ENCODE data around the gene AVEN.

Gene AVEN

DNA sequence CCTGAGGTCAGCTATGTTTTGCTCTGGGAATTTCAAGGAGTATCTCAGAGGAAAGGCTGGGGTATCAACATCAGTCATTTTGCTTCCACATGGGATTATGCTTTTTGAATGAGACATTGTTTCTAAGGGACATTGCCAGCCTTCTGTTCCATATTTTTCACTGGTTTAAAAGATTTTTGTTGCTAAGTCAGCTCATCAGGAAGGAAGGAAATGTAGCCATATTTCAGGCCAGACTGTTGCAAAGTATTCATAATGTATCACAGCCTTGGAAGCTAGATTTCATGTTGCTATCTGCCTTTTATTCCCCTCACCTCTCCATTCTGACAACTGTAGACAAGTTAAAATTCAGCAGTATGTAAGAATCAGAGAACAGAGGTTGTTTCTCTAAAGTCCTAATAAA, 131.7 kb downstream of the AVEN start:
- no peak for DNase-seq

DNA sequence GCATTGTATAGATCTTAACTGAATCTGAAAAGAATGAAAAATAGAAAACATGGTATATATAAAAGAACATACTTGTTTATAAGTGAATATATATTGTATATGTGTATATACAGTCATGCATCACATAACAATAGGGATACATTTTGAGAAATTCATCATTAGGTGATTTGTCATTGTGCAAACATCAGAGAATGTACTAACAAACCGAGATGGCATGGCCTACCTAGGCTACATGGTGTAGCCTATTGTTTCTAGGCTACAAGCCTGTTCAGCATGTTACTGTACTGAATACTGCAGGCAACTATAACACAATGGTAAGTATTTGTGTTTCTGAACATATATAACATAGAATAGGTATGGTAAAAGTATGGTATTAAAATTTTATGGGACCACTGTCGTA, 135.3 kb downstream of the AVEN start:
- no peak for DNase-seq

DNA sequence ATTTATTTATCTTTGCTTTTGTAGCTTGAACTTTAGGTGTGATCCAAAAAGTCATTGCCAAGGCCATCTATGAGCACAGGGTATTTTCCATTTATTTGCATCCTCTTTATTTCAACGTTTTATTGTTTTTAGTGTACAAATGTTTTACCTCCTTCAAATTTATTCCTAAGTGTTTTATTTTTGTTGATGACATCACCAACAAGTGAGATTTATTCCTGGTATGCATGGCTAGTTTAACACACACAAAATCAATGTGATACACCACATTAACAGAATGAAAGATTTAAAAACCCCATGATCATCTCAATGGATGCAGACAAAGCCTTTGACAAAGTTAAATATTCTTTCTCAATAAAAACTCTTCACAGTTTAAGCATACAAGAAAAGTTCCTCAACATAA, 137.0 kb downstream of the AVEN start:
- DNase-seq = no peak

DNA sequence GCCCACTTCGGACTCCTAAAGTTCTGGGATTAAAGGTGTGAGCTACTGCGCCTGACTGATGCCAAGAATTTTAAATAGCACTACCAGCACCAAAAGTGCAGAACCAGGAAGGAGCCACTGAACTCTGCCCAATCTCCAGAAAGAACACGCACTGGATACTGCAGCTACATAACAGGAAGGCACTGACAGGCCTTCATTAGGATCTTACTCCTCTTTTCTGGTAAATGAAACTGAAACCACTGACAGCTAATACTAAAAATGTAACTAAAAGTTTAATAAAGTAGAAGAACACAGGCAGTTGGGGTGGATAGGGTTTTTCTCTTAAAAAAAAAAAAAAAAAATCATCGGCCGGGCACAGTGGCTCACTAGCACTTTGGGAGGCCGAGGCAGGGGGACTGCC, 144.8 kb downstream of the AVEN start:
- DNase-seq = no peak

DNA sequence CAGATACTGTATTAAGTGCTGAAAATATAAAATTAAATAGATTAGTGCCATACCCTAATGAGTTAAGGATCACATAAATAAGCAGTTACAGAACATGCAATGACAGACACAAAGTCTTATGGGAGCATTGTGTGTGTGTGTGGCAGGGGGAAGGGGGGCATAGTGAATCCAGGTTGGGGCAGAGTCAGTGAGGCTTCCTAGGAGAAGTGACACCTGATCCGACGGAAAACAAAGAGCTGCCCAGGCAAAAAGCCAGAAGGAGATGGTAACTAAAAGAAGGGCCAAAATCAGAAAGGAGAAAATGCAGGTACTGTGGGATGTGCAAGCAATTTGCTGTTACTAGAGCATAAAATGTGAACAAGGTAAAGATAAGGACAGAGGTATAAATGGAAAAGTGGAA, 150.8 kb downstream of the AVEN start:
- no peak for DNase-seq

DNA sequence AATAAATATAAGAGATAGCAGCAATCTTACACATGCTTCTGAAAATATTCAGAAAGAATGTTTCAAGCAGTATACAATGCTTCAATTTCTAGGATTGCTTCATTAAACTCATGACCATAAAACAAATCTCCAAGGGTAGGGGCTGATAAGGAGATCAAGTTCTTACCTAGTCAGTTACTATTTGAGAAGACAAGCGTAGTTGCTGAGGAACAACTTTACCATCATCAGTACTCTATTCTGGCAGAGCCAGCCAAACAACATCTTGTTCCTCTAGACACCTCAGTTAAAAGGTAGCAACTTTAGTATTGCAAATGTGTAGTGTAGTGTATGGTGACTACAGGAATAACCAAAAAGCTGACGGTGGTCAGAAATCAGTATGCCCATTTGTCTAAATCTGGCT, 156.1 kb downstream of the AVEN start:
- DNase-seq = no peak

DNA sequence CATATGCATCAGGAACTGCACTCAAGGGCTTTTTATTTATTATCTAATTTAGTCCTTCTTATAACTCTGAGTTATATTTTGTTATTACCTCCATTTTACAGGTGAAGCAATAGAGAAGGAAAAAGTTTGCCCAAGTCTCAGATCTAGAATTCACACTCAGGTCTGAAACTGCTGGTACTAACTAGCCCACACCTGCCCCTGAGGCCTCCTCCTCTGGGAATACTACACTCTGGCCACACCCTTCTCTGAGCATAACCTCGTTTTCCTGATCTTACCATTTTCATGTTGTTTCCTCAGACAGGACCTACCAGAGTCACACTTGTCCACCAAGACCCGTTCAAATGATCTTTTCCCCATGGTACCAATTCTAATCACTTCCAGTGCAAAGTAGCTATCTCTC, 164.8 kb downstream of the AVEN start:
- no peak for DNase-seq

DNA sequence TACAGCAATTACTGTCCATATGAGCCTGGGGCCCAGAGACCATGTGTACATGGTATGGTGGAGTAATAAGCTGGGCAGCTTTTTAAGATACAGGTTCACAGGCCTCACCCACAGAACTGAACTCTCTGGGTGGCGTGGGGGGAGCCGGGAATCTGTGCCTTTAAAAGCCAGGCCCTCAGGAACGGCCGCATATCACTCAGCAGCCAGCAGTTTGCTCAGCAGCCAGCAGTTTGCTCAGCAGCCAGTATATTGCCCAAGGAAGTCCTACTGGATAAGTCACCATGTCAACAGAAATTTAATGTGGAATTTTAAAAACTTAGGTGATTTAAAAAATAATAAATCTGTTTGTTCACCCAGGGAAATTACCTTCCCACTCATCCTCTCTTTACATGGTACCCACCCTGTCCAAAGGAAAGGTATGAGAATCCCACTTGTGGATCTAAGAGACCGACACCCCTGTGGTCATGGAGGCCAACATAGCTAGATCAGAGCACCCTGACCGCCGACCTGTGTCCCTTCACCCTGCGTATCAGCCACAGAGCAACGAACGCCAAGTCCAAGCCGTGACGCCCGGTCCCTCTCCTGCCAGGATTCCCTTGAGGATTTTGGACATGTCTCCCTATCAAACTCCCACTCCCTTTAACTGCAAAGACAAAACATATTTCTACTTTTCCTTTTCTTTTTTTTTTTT, 166.4 kb downstream of the AVEN start:
- DNase-seq = no peak

DNA sequence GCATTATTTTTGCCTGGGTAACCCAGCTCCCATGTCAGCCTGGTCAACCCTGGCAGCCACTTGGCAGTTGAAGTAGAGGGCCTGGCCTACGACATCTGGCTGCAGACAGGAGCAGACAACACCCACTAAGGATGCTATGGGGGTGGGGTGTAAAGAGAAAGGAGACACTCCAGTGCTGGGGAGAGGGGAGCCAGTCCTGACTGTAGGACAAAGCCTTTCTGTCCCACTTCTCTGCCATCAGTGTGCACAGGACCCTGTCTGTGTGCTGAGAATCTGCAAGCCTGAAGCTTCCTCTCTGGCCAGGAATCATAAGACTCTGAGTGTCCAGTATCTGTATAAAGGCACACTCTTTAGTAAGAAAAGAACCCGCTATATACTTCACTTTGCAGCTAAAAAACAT, 167.0 kb downstream of the AVEN start:
- no peak for DNase-seq

DNA sequence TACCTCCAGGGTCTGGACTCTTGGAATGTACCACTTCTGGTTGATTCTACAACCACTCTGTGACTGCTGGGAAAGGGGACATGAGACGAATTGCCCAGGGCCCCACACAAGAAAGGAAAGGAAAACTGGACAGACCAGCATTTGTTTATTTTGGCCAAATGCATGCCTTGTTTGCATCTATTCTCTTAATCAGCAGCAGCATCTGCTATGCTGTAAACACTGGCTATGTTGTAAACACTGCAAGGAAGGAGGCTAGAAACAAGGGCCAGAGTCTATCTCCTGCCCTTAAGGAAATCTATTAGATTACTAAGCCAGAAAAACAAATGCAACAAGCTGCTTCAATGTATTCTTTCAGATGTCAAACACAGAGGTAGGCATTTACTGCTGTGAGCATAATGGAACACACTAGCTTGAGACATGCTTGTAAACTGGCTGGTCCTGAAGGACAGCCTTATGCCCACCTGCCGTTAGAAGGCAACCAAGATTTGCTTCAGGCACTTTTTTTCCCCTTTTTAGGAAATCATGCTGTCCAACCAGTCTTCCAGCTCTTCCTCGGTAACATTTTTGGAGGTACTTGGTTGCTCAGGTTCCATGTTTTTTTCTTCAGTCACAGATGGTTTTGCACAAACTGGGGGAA, 172.8 kb downstream of the AVEN start:
- DNase-seq = no peak

DNA sequence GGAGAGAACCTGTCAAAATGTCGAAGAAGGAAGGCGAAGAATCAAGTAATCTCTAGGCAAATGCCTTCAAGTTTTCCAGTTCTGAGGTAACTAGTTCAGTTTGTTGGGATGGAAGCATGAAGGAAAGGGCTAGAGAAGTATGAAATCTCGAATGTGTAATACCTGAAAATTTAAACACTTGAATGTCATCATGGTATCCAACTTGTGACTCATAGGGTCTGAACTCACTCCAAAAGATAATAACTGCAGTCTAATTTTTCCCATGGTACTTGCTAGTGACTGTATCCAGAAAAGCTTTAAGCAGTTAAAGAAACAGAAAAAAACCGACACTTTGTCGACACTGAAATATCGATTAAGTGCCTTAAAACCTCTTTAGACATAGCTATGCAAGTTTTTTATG, 173.6 kb downstream of the AVEN start:
- DNase-seq = no peak

DNA sequence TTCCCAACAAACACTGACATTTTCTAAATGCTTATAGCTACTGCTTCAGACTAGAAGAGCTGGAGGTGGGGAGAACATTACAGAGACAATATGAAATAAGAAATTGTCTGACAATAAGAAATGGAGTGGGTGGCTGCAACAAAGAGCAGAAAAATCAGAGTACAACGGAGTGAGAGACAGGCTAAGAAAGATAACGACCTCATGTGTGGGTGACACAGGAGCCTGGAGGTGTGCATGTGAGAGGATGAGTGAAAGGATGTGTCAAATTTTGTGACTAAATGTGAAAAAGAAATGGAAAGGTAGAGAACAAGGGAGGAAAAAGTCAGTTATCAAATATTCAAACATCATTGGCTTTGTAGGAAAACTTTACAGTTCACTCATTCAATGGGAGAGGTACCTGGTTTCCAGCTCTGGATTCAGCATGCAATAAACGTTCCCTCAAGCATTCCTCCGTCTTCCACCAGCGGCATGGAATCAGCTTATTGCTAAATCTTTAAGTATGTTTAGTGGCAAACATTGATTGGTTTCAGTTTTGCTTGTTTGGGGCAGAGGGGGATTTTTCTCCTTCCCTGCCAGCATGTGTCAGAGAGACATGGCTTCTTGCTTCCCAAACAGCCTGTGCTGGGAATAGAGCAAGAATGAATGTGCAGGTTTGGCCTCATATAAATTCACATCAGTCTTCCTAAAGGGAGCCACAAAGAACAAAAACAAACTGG, 174.5 kb downstream of the AVEN start:
- DNase-seq = no peak

DNA sequence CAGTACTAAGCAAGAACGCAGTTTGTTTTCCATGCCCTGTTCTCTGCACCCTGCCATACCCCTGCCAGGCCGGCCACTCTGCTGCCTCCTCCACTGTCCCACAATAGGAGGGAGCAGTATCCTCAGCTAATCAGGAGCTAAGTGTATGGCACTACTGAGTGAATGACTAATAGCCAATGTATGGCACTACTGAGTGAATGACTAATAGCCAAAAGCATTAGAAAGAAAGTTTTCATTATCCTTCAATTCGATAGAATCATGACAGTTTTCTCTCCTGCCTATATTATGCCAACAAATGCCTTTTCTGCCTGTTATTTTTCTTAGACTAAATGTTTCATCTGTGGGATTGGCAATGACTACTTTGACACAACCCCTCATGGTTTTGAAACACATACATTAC, 178.2 kb downstream of the AVEN start:
- DNase-seq = no peak

DNA sequence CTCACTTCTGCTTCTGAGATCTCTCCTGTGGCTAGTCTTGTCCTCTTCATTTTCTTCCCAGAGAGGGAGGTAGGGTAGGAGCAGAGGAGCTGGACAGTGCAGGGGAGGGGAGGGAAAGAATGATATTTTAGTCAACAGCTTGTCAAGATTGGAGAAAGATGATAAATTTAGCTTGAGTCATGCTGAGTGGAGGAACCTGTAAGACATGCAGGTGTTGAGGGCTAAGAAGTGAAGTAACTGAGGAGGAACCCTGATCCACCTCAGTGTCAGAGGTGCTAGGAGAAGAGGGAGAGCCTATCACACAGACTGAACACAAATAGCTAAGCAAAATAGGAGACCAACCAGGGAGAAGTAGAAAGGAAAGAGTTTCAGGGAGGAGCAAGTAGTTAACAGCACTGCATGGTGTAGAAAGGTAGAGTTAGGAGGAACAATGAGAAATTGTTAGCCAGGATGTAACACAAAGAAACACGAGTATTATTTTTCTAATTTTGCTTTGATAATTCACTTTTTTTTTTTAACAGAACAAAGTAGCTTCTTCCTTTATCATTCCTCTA, 178.9 kb downstream of the AVEN start:
- DNase-seq = no peak

DNA sequence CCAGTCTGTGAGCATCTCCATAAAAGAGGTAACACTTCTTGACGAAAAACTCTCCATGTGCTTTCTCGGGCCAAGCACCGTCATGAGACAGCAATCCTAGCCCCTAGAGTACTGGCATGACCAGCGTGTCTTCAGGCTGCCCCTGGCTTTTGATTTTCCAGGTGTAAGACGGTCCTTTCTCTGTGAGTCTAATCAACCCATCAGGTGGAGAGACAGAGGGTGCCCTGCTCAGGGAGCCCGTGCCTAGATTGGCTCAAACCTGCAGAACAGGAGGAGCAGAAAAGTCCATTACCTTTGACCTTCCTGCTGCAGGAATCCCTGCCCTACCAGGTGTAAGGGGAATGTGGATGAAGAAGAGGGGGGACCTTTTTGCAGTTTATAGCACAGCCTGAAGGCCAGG, 180.2 kb downstream of the AVEN start:
- no peak for DNase-seq

DNA sequence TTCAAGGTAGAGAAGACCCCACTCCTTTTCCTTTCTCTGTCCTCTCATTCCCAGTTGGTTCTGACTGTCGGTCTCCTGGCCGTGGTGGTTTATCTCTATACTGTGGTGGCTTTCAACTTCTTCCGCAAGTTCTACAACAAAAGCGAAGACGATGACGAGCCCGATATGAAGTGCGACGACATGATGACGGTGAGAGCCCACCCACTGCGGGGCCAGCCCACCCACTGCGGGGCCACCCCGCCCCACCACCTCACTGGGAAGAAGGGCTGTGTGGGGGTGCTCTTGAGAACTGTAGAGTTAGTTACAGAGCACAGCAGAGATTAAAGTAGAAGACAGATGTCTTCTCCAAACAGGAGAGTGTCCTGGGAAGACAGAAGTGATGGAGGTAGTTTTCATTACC, 181.3 kb downstream of the AVEN start:
- no peak for DNase-seq

DNA sequence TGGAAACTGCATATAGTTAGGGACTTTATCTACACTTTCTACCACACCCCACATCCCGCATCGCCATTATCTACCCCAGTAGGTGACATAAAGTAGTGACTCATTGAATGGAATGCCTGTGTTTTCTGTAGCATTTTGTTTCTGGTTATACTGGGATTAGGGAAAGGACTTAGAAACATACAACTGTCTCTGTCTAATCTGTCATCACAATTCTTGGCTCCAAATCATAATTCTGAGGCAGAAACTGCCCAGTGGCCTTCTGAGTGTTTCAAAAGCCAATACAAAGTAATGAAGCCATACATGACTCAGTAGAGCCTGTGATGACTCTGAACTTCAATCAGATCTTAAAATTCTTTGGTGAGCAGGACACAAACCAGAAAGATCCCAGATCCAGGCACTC, 186.4 kb downstream of the AVEN start:
- no peak for DNase-seq

DNA sequence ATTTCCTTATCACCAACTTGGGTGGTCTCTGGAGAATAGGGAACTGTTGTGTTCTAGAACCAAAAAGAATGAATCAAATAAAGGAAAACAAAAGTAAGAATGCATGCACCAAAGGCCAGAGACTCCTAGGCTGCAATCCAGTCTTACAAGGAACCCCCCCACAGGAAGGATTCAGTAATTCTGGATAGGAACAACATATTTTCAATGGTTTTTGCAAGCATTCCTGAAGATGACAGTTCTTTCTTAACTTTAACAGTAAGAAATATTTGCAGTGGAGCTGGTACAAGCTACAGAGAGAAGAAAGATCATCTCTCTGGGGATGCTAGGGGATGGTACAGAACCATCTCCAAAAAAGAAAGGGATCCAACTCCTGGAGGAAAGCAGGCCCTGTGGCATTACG, 186.9 kb downstream of the AVEN start:
- no peak for DNase-seq

DNA sequence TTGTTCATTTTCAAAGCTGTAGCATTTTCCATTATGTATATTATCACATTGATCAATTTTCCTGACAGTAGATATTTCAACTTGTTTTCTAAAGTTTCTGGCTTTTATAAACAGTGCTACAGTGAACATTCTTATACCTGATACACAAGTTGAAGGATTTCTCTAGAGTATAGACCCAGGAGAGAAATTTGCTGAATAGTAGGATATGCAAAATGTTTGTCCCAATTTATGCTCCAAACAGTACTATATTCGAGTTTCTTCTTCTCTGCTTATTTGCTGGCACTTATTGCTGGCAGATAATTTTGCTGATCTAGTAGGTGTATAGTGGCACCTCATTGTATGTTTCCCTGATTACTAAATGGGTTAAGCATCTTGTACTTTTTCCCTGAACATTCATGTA, 187.9 kb downstream of the AVEN start:
- no peak for DNase-seq

DNA sequence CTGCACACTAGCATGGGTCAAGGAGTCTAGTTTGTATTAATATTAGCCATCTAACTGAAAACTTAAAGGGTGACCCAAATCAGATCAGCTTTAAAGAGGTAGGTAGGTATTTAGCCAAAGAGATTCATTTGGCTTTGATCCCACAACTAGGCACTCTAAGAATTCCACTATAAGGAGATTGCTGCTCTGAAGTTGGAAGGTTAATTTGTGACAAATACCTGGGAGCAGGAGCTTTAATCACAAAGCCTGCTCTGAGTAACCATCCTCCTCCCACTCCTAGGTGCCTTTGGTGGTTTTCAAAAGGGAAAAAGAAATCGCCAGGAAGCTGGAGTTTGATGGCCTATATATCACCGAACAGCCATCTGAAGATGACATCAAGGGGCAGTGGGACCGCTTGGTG, 191.0 kb downstream of the AVEN start:
- no peak for DNase-seq

DNA sequence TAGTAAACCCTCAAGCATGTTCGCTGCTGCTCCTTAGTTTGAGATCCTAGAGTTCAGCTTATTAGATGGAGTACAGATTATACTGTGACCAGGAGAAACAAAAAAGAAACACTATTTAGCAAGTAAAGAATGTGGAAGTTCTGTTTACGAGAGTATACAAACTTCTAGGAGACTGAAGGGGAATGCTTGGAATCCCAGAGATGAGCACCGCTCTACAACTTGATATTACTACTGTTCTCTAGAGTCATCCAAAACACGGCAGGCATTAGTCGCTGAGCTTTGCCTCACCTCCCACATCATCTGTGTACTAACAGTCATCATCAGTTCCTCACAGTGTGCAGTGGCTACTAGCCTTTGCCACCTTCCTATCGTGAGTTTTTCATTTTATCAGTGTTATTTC, 192.1 kb downstream of the AVEN start:
- DNase-seq = no peak

DNA sequence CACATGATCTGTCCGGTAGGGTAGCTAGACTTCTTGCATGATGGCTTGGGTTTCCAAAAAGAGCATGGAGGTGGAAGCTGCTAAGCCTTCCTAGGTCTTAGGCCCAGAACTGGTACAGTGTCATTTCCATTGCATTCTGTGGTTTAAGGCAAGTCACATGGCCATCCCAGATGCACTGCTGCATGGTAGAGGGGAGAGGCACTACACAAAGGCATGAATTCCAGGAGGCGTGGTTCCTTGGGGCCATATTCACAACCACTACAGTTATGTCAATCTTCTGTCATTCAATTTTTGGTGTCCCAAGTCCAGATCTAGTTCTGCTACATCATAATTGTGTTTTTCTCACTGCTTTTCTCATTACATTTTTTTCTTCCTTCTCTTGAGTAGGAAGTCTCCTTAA, 192.9 kb downstream of the AVEN start:
- DNase-seq = no peak

DNA sequence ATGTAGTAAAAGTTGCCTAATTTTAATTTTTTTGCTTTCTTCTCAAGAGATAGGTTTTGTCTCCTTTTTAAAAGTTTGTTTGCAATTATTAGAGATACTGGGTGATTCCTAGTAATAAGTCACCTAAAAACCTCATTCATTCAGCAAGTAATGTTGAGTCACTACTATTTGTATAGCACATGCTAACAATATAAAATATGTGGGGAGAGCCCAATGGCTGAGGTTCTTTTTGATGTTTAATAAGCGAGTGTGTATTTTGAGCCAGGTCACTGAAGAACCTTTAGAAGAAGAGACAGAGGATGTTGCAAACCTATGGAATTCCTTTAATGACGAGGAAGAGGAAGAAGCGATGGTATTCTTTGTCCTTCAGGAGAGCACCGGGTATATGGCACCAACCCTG, 194.4 kb downstream of the AVEN start:
- DNase-seq = no peak

DNA sequence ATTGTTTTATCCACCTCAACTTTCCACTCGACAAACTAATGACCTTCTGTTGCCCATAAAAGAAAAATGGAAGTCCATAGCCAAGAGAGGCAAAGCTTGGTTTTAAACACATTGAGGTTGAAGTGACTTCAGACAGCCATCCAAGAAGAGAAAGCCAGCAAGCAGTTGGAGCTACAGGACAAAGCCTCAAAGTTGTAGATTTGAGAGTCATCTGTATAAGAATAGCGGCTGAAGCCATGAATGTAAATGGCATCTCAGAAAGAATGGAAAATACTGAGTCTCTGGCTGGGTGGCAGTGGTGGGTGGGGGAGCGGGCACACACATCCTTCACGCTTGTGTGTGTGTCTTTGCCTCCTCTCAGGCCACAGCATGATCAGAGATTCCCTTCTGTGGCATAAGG, 194.8 kb downstream of the AVEN start:
- DNase-seq = no peak
